Panc1 (cell line): ENCODE measurements around the gene DROSHA.

ENCODE experiments used
- TCF7L2 ChIP-seq: IDR thresholded peaks from 2 replicates; pipeline ENCODE4 v1.6.1; 2011; ENCODE audit warnings: mild to moderate bottlenecking, low read depth, low read length, inconsistent platforms
- TF ChIP-seq, protein P1 (sequence below): fragments of 450-650 bp; IDR thresholded peaks from 2 replicates; pipeline ENCODE4 v1.5.1; 2017; ENCODE audit warnings: mild to moderate bottlenecking

DNA sequence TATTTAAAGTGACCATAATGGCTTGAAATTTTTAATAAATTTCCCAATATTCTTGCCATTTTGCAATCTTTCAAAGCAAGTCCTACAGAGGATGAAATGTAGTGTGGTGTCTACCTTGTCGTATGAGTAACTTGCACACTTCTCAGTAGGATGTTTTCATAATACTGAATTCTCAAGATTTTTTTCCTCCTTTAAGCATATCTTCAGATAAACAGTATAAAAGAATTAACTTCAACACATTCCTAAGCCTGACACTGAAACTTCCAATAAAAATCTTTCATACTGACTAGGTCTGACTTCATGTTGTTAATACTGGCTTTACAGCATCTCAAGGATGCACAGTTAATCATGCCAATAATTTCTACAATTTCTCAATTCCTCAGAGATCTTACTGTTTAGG is 62.0 kb downstream of the DROSHA start:
- TF ChIP-seq, protein P1, sequence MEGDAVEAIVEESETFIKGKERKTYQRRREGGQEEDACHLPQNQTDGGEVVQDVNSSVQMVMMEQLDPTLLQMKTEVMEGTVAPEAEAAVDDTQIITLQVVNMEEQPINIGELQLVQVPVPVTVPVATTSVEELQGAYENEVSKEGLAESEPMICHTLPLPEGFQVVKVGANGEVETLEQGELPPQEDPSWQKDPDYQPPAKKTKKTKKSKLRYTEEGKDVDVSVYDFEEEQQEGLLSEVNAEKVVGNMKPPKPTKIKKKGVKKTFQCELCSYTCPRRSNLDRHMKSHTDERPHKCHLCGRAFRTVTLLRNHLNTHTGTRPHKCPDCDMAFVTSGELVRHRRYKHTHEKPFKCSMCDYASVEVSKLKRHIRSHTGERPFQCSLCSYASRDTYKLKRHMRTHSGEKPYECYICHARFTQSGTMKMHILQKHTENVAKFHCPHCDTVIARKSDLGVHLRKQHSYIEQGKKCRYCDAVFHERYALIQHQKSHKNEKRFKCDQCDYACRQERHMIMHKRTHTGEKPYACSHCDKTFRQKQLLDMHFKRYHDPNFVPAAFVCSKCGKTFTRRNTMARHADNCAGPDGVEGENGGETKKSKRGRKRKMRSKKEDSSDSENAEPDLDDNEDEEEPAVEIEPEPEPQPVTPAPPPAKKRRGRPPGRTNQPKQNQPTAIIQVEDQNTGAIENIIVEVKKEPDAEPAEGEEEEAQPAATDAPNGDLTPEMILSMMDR, result no peak
- TF ChIP-seq TCF7L2, result no peak
